Neural progenitor cell (in vitro differentiated cells): ENCODE results near the gene CLSTN2.

ENCODE experiments used
- EZH2 ChIP-seq: fragments of 200-600 bp; sonication (generic); IDR thresholded peaks from 2 replicates; pipeline ENCODE4 v1.6.1; 2017; ENCODE audit warnings: antibody characterized with exemption, mild to moderate bottlenecking, moderate library complexity
- EZH2phosphoT487 ChIP-seq: fragments of 200-600 bp; sonication (generic); IDR thresholded peaks from 2 replicates; pipeline ENCODE4 v1.6.1; 2017; ENCODE audit warnings: antibody characterized with exemption
- TF ChIP-seq, protein P1 (sequence below): fragments of 200-600 bp; sonication (generic); IDR thresholded peaks from 2 replicates; pipeline ENCODE4 v1.5.1; 2017; ENCODE audit warnings: antibody characterized with exemption, mild to moderate bottlenecking

DNA sequence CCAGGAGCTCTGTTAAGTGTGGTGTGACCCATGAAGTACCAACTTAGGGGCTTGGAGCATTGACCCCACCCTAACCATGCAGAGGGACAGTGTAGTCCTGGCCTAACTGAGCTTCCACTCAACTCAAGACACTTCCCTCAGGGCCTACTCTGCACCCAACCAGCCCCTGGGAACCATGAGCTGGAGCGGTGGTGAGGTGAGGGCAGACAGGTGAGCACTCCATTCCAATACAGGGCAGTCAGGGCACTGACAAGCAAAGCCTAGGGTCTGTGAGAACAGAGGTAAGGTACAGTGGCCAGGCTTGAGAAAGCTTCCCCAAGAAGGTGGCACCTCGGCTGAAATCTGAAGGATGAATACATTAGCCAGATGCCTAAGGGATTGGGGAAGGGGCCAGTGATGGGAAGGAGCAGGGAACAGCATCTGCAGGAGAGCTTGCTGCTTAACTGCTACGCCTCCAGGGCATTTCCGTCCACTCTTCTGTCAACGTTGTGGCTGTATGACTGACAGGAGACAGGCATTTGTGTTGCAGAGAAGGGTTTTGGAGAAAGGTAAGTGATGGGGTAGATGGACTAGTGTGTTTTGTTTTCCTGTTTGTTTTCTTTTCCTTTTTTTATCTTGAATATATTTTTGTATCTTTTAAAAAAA is 499.4 kb downstream of the CLSTN2 start:
- TF ChIP-seq, protein P1, sequence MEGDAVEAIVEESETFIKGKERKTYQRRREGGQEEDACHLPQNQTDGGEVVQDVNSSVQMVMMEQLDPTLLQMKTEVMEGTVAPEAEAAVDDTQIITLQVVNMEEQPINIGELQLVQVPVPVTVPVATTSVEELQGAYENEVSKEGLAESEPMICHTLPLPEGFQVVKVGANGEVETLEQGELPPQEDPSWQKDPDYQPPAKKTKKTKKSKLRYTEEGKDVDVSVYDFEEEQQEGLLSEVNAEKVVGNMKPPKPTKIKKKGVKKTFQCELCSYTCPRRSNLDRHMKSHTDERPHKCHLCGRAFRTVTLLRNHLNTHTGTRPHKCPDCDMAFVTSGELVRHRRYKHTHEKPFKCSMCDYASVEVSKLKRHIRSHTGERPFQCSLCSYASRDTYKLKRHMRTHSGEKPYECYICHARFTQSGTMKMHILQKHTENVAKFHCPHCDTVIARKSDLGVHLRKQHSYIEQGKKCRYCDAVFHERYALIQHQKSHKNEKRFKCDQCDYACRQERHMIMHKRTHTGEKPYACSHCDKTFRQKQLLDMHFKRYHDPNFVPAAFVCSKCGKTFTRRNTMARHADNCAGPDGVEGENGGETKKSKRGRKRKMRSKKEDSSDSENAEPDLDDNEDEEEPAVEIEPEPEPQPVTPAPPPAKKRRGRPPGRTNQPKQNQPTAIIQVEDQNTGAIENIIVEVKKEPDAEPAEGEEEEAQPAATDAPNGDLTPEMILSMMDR, result no peak
- TF ChIP-seq EZH2 (no peak), EZH2phosphoT487 (no peak)
